BJ (cell line): ENCODE results near the gene LDLRAP1. TPM values are rescaled to one million over a fixed set of nuclear protein-coding genes. Genes with fewer than 3 reads are reported as not detected.

Experiments used
- CTCF ChIA-PET: fragments of 350-600 bp; formaldehyde crosslinking; extraction: SDS; loops from one replicate; lab custom pipeline; 2021; ENCODE audit warnings: antibody characterized with exemption, inconsistent platforms; lab: Yijun Ruan, JAX
- POLR2A ChIA-PET: fragments of 300-600 bp; sonication (Branson Sonifier 250); formaldehyde crosslinking; extraction: SDS; loops from one replicate; lab custom pipeline; 2021; ENCODE audit warnings: antibody characterized with exemption; lab: Charles Lee
- DNase-seq: peaks from one replicate; pipeline ENCODE4 v3.0.0-alpha.2; 2011; ENCODE audit warnings: low read depth
- H3K27me3 ChIP-seq: 2 replicates; pipeline ENCODE4 v1.6.0; 2011; ENCODE audit warnings: low read length; ENCODE audit not compliant: control insufficient read depth, insufficient read depth
- H3K36me3 ChIP-seq: 2 replicates; pipeline ENCODE4 v1.5.1; 2011; ENCODE audit warnings: low read length; ENCODE audit not compliant: control insufficient read depth, insufficient read depth
- H3K4me3 ChIP-seq: 2 replicates; pipeline ENCODE4 v1.5.1; 2011; ENCODE audit warnings: low read depth, mild to moderate bottlenecking, control low read depth, low read length
- CTCF ChIP-seq: IDR thresholded peaks from 2 replicates; pipeline ENCODE4 v1.5.1; 2011; ENCODE audit warnings: low read depth, mild to moderate bottlenecking, control low read depth, inconsistent platforms, low read length, moderate library complexity; ENCODE audit not compliant: insufficient read depth
- polyA plus RNA-seq: library from polyadenylated mRNA; depleted of rRNA; stranded (reverse); fragments of >200 nt; gene quantifications from 2 replicates; pipeline ENCODE4 v1.2.3, GENCODE V29; 2011

LDLRAP1 gene
- polyA plus RNA-seq, 1 experiment = 27.2 TPM

GRCh38 chr1:25572708-25573590, 29.5 kb downstream of the LDLRAP1 start:
- peak; percentile 78 for TF ChIP-seq CTCF
- Histone ChIP-seq H3K27me3 (no peaks in the 10 kb centered on the region; the same call in 1 of the 2 replicates), H3K4me3 (no peak overlapping the region), H3K36me3 (no peaks in the 10 kb centered on the region)
- DNase-seq = no peak
- ChIA-PET POLR2A (interaction anchor here (0.6 kb wide), 1 partner anchor 181 kb away, joined by 4 read pairs; no protein-coding TSS in a partner anchor), CTCF (interaction anchor here (0.6 to 3.6 kb wide), 25 partner anchors 9 to 237 kb away, joined by 3 to 27 read pairs (median 4); partner anchors contain the start of genes LDLRAP1 and SELENON)

DNA sequence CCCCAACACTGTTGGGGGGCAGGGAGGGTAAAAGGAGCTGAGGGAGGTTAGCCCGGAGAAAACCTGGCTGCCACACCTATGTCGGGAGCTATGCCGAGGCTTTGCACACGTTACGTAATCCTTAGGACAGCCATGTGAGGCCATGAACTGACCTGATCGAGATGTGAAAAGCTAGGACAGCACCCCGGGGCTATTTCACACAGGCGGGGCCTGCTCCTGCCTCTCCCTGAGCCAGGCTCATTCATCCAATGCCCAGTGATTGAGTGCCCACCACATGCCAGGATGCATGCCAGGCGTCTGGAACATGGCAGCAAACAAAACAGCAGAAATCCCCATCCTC, 30.2 kb downstream of the LDLRAP1 start:
- no peak for TF ChIP-seq CTCF
- Histone ChIP-seq H3K4me3 (no peak overlapping the region), H3K27me3 (no peaks in the 10 kb centered on the region; the same call in 1 of the 2 replicates), H3K36me3 (no peaks in the 10 kb centered on the region)
- DNase-seq = no peak
- ChIA-PET CTCF (interaction anchor here (0.9 to 3.6 kb wide), 13 partner anchors 8 to 237 kb away, joined by 3 to 27 read pairs (median 6); partner anchors contain the start of genes LDLRAP1 and SELENON), POLR2A (no interaction called here)

GRCh38 chr1:25573961-25574360, 30.6 kb downstream of the LDLRAP1 start:
- H3K27me3 ChIP-seq = no peaks in the 10 kb centered on the region; the same call in 1 of the 2 replicates
- POLR2A ChIA-PET = no interaction called here
- H3K4me3 ChIP-seq = no peak overlapping the region
- no peaks in the 10 kb centered on the region for H3K36me3 ChIP-seq
- CTCF ChIA-PET = interaction anchor here (2.1 to 3.6 kb wide), 3 partner anchors 8 to 25 kb away, joined by 11 to 27 read pairs (median 17); no protein-coding TSS in a partner anchor
- DNase-seq = no peak
- no peak for TF ChIP-seq CTCF

DNA sequence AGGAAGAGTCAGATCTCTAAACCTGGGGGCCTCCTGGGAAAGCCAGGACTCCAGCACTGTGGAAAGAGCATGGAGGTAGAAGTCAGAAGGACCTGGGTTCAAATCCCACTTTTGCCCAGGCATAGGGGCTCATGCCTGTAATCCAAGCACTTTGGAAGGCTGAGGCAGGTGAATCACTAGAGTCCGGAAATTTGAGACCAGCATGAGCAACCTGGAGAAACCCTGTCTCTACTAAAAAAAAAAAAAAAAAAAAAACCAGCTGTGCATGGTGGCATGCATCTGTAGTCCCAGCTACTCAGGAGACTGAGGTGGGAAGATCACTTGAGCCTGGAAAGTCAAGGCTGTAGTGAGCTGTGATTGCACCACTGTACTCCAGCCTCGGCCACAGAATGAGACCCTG, 31.8 kb downstream of the LDLRAP1 start:
- CTCF ChIA-PET = no interaction called here
- Histone ChIP-seq H3K36me3 (no peaks in the 10 kb centered on the region), H3K27me3 (peaks cover 2% of the 10 kb centered on the region; the same call in 1 of the 2 replicates), H3K4me3 (no peak overlapping the region)
- TF ChIP-seq CTCF = no peak
- POLR2A ChIA-PET = no interaction called here
- DNase-seq = no peak

GRCh38 chr1:25576459-25577133, 33.2 kb downstream of the LDLRAP1 start:
- Histone ChIP-seq H3K4me3 (no peak overlapping the region), H3K27me3 (peaks cover 2% of the 10 kb centered on the region; the same call in 1 of the 2 replicates), H3K36me3 (no peaks in the 10 kb centered on the region)
- DNase-seq = no peak
- no peak for TF ChIP-seq CTCF
- ChIA-PET CTCF (interaction anchor here (0.7 to 1.3 kb wide), 2 partner anchors 13 to 1152 kb away, joined by 3 to 4 read pairs; no protein-coding TSS in a partner anchor), POLR2A (no interaction called here)
